ENCODE data around the gene MTNR1A.

The MTNR1A gene

DNA sequence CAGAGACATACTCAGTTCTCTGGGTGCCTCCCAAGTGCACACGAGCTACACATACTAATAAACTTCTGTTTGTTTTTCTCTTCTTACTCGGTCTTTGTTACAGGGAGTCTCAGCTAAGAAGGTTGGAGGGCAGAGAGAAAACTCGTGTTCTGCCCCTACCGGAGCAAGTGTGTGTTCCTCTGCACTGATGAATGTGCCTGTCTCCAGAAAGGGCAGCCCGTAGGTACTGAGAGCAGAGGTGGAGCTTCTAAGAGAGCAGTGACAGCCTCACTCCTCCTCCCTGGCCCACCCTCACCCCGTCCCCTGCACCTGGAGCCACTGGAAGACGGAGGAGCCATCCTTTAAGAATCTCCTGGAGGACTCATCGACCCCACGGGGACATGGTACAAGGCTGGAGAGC is 67.6 kb downstream of the MTNR1A start:
- DNase-seq (ENCODE audit: low read depth in 2 of 2) = no peak

DNA sequence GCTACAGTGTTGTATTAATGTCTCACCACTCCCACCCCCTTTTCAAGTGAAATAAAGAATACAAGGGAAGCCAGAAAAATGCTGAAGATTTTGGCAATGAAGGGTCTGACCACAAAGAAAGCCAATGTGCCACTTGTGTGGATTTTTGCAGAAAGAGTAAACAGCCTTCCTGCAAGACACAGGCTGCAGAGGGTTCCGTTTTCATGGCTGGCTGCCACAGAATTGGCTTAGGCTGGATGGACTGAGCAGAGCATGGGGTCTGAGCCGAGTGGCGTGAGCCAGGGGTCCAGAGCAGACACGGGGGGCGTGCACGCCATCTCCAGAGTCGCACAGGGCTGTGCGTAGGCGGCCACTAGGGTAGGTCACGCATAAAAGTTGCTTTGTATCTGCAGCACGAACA is 69.2 kb downstream of the MTNR1A start:
- no peak for DNase-seq (ENCODE audit: low read depth in 2 of 2)

DNA sequence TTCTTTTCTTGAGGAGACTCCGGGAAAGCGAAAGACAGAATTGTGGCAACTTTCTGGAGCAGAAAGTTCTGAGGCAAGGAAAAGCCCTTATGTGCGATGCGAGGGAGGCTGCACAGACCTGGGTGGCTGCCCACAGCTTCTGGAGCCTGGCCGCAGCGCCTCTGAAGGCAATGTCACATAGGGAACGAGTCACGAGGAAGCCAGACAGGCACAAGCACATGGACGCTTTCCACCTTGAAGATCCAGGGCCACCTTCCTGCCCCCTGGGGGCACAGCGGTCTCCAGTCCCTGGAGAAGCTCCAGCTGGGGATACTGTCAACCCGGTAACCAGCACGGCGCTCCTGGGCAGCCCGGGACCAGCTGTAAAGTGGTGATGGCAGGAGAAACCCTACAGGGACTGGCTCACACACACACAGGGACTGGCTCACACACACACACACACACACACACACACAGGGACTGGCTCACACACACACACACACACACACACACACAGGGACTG is 69.8 kb downstream of the MTNR1A start:
- DNase-seq (ENCODE audit: low read depth in 2 of 2) = no peak

DNA sequence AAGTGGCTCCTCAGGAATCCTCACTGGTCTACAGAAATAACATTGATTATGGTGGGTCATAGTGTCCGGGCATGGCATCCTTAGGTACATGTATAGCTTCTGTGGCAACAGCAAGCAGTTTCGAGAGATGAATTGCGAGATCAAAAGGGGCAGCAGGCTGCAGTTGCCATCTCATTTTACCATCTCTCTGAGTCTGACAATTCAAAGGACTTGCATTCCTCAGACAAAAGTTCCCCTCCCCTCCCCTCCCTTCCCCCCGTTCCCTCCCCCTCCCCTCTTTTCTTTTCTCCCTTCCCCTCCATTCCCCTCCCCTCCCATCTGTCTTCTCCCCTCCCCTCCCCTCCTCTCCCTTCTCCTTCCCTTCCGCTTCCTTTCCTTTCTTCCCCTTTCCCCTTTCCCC is 70.2 kb downstream of the MTNR1A start:
- no peak for DNase-seq (ENCODE audit: low read depth in 2 of 2)

DNA sequence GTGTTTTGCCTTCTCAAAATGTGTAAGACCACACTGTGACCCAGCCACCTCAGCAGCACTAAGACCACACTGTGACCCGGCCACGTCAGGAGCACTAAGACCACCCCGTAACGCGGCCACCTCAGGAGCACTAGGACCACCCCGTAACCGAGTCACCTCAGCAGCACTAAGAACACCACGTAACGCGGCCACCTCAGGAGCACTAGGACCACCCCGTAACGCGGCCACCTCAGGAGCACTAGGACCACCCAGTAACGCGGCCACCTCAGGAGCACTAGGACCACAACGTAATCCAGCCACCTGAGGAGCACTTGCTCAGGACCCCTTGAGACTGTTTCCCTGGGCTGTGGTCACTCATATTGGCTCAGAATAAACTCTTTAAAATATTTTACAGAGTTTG is 71.7 kb downstream of the MTNR1A start:
- DNase-seq (ENCODE audit: low read depth in 2 of 2) = no peak

Measured in stimulated activated CD4-positive, alpha-beta T cell treated with anti-CD3 and anti-CD28 coated beads, Interleukin-15, amount 100 ng/mL, for 48 hours (primary cell).